Measurements from ENCODE around the gene DNMT3A.

The DNMT3A gene

DNA sequence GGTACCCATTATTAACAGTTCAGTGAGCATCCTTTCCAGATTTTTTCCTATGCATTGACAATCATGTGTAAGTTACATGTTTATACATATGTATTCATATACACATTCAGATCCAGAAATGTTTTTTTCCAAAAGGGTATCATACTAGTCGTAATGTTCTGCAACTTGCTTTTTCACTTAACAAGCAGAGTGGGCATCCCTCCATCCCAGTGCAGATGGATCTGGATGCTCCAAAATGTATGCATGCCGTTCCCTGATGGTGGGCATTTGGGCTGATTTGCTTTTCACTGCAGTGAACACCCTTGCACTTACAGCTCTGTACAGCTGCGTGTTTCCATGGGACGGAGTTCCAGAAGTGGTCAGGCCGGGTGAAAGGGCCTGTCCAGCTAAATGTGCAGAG is 57.0 kb downstream of the DNMT3A start:
- no peak for DNase-seq (ENCODE audit: extremely low spot score)
- POLR2A ChIA-PET: no interaction called here
- CTCF ChIA-PET: no interaction called here
- no peak for TF ChIP-seq FOXA1 (IDR thresholded peaks at IDR 0.05)
- no peak for TF ChIP-seq L3MBTL2 (conservative IDR thresholded peaks at IDR 0.05)
- no peak for TF ChIP-seq FOXK2 (IDR thresholded peaks at IDR 0.05)
- TF ChIP-seq CTBP1 (IDR thresholded peaks at IDR 0.05; ENCODE audit: borderline replicate concordance): no peak
- no peak for TF ChIP-seq TARDBP (IDR thresholded peaks at IDR 0.05)
- TF ChIP-seq ZNF384 (IDR thresholded peaks at IDR 0.05): no peak
- TF ChIP-seq LEF1 (IDR thresholded peaks at IDR 0.05; ENCODE audit: borderline replicate concordance): no peak
- no peak for TF ChIP-seq BHLHE40 (IDR thresholded peaks at IDR 0.05; ENCODE audit: borderline replicate concordance)
- TF ChIP-seq, protein P1, sequence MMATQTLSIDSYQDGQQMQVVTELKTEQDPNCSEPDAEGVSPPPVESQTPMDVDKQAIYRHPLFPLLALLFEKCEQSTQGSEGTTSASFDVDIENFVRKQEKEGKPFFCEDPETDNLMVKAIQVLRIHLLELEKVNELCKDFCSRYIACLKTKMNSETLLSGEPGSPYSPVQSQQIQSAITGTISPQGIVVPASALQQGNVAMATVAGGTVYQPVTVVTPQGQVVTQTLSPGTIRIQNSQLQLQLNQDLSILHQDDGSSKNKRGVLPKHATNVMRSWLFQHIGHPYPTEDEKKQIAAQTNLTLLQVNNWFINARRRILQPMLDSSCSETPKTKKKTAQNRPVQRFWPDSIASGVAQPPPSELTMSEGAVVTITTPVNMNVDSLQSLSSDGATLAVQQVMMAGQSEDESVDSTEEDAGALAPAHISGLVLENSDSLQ (IDR thresholded peaks at IDR 0.05): no peak
- no peak for TF ChIP-seq SP1 (IDR thresholded peaks at IDR 0.05)
- no peak for TF ChIP-seq SUZ12 (IDR thresholded peaks at IDR 0.05)
- TF ChIP-seq ELF4 (IDR thresholded peaks at IDR 0.05): no peak
- TF ChIP-seq NFRKB (IDR thresholded peaks at IDR 0.05): no peak
- TF ChIP-seq HDGF (IDR thresholded peaks at IDR 0.05; ENCODE audit: borderline replicate concordance): no peak
- TF ChIP-seq FOXM1 (IDR thresholded peaks at IDR 0.05; ENCODE audit: borderline replicate concordance): no peak
- TF ChIP-seq ARNT (IDR thresholded peaks at IDR 0.05): no peak

GRCh38 chr2:25283921-25284320 is 57.8 kb downstream of the DNMT3A start:
- no peak for TF ChIP-seq SUZ12 (IDR thresholded peaks at IDR 0.05)
- TF ChIP-seq FOXM1 (IDR thresholded peaks at IDR 0.05; ENCODE audit: borderline replicate concordance): no peak
- no peak for TF ChIP-seq LEF1 (IDR thresholded peaks at IDR 0.05; ENCODE audit: borderline replicate concordance)
- no peak for TF ChIP-seq FOXK2 (IDR thresholded peaks at IDR 0.05)
- TF ChIP-seq CTBP1 (IDR thresholded peaks at IDR 0.05; ENCODE audit: borderline replicate concordance): no peak
- no peak for TF ChIP-seq L3MBTL2 (conservative IDR thresholded peaks at IDR 0.05)
- TF ChIP-seq NFRKB (IDR thresholded peaks at IDR 0.05): no peak
- TF ChIP-seq ELF4 (IDR thresholded peaks at IDR 0.05): no peak
- ChIA-PET CTCF (no interaction called here), POLR2A (no interaction called here)
- no peak for DNase-seq (ENCODE audit: extremely low spot score)

- TF ChIP-seq NFRKB (IDR thresholded peaks at IDR 0.05) (no peak), TARDBP (IDR thresholded peaks at IDR 0.05) (no peak), HDGF (IDR thresholded peaks at IDR 0.05; ENCODE audit: borderline replicate concordance) (no peak), CTBP1 (IDR thresholded peaks at IDR 0.05; ENCODE audit: borderline replicate concordance) (no peak), L3MBTL2 (conservative IDR thresholded peaks at IDR 0.05) (no peak), ZNF384 (IDR thresholded peaks at IDR 0.05) (no peak), FOXA1 (IDR thresholded peaks at IDR 0.05) (no peak), SP1 (IDR thresholded peaks at IDR 0.05) (no peak), ARNT (IDR thresholded peaks at IDR 0.05) (no peak), ELF4 (IDR thresholded peaks at IDR 0.05) (no peak), LEF1 (IDR thresholded peaks at IDR 0.05; ENCODE audit: borderline replicate concordance) (no peak), BHLHE40 (IDR thresholded peaks at IDR 0.05; ENCODE audit: borderline replicate concordance) (no peak), SUZ12 (IDR thresholded peaks at IDR 0.05) (no peak)
- TF ChIP-seq, protein P1 (IDR thresholded peaks at IDR 0.05): no peak
- CTCF ChIA-PET: no interaction called here
- POLR2A ChIA-PET: no interaction called here
- DNase-seq (ENCODE audit: extremely low spot score): no peak
Observed at GRCh38 chr2:25281941-25282340, 59.8 kb downstream of the DNMT3A start.

GRCh38 chr2:25281522-25281921 is 60.2 kb downstream of the DNMT3A start:
- ChIA-PET CTCF (no interaction called here), POLR2A (no interaction called here)
- TF ChIP-seq, protein P1 (IDR thresholded peaks at IDR 0.05): no peak
- TF ChIP-seq ARNT (IDR thresholded peaks at IDR 0.05) (no peak), FOXK2 (IDR thresholded peaks at IDR 0.05) (no peak), FOXM1 (IDR thresholded peaks at IDR 0.05; ENCODE audit: borderline replicate concordance) (no peak), L3MBTL2 (conservative IDR thresholded peaks at IDR 0.05) (no peak), LEF1 (IDR thresholded peaks at IDR 0.05; ENCODE audit: borderline replicate concordance) (no peak), ZNF384 (IDR thresholded peaks at IDR 0.05) (no peak), BHLHE40 (IDR thresholded peaks at IDR 0.05; ENCODE audit: borderline replicate concordance) (no peak), SP1 (IDR thresholded peaks at IDR 0.05) (no peak), SUZ12 (IDR thresholded peaks at IDR 0.05) (no peak), NFRKB (IDR thresholded peaks at IDR 0.05) (no peak), FOXA1 (IDR thresholded peaks at IDR 0.05) (no peak)
- no peak for DNase-seq (ENCODE audit: extremely low spot score)

DNA sequence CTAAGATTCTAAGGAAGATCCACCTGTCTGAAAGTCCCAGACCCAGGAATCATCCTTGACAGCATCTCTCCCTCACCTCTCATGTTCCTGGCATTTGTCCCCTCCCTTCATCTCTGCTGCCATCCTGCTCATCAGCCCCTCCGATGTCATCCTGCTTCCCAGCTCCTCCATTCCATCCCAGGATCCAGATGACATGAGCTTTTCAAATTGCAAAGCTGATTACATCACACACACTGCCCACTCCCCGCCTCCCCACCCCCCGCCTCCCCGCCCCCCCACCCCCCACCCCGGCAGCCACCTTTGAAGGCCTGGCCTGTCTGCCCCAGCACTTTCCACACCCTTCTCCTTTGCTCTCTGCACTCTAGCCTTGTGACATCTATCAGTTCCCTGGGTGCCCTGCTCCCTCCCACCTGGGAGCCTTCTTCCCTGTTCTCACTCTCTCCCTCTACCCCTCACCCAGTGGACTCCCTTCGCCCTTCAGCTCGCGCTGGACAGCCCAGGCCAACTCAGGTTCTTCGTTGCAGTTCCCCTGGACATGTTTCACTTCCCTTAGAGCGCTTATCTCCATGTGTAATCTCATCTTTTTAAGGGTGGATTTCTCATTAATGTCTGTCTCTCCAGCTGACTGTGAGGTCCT is 61.6 kb downstream of the DNMT3A start:
- DNase-seq (ENCODE audit: extremely low spot score): no peak
- CTCF ChIA-PET: no interaction called here
- POLR2A ChIA-PET: no interaction called here
- TF ChIP-seq ARNT (IDR thresholded peaks at IDR 0.05): no peak
- no peak for TF ChIP-seq NFRKB (IDR thresholded peaks at IDR 0.05)
- TF ChIP-seq SP1 (IDR thresholded peaks at IDR 0.05): no peak
- no peak for TF ChIP-seq TARDBP (IDR thresholded peaks at IDR 0.05)
- no peak for TF ChIP-seq L3MBTL2 (conservative IDR thresholded peaks at IDR 0.05)
- no peak for TF ChIP-seq LEF1 (IDR thresholded peaks at IDR 0.05; ENCODE audit: borderline replicate concordance)
- no peak for TF ChIP-seq SUZ12 (IDR thresholded peaks at IDR 0.05)

DNA sequence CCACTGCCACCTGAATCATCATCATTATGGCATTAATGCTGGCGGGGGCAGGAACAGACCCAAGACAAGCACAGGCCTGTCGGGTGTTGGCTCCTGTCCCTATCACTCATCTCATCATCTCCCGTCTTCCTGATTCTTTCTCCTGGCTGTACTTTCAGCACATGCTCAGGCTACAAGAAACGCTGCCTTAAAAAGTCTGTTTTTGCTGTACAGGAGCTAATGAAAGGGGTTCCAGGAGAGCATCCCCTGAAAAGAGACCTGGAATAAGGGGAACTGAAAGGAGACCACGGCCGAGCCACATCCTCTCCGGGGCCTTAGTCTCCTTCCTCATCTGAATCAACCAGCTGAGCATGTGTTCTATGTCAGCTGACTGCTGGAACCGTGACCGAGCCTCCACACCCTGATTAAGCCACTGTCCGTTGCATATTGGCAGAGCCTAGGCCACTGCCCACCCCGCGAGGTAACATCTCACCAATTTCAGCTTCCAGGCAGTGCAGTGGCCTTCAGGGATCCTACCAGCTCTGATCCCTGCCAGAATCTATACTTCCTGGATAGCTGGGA is 62.6 kb downstream of the DNMT3A start:
- TF ChIP-seq SUZ12 (IDR thresholded peaks at IDR 0.05) (no peak), BHLHE40 (IDR thresholded peaks at IDR 0.05; ENCODE audit: borderline replicate concordance) (no peak), ELF4 (IDR thresholded peaks at IDR 0.05) (no peak), L3MBTL2 (conservative IDR thresholded peaks at IDR 0.05) (no peak), ZNF384 (IDR thresholded peaks at IDR 0.05) (no peak), TARDBP (IDR thresholded peaks at IDR 0.05) (no peak), FOXA1 (IDR thresholded peaks at IDR 0.05) (no peak), ARNT (IDR thresholded peaks at IDR 0.05) (no peak)
- TF ChIP-seq, protein P1 (IDR thresholded peaks at IDR 0.05): no peak
- POLR2A ChIA-PET: no interaction called here
- CTCF ChIA-PET: no interaction called here
- no peak for DNase-seq (ENCODE audit: extremely low spot score)

Measured in HEK293T (cell line).